Karpas-422 (cell line): Measurements from ENCODE around the gene CTDNEP1. TPM values are rescaled to one million over a fixed set of nuclear protein-coding genes. Genes with fewer than 3 reads are reported as not detected.

Source experiments
- DNase-seq: peaks from one replicate; pipeline ENCODE4 v3.0.0-alpha.2; 2015
- H2AFZ ChIP-seq: fragments of 200-600 bp; sonication (generic); 2 replicates; pipeline ENCODE4 v1.6.1; 2014; ENCODE audit warnings: antibody characterized with exemption, low read length, mixed read lengths
- H3K27ac ChIP-seq: fragments of 200-600 bp; sonication (generic); 2 replicates; pipeline ENCODE4 v1.5.1; 2014; ENCODE audit warnings: mild to moderate bottlenecking, low read length, moderate library complexity
- H3K27me3 ChIP-seq: fragments of 200-600 bp; sonication (generic); 2 replicates; pipeline ENCODE4 v1.6.1; 2014; ENCODE audit warnings: low read length, mixed read lengths
- H3K36me3 ChIP-seq: fragments of 200-600 bp; sonication (generic); 2 replicates; pipeline ENCODE4 v1.6.1; 2014; ENCODE audit warnings: low read length, mixed read lengths; ENCODE audit not compliant: insufficient read depth
- H3K4me1 ChIP-seq: fragments of 200-600 bp; sonication (generic); 2 replicates; pipeline ENCODE4 v1.6.1; 2014; ENCODE audit warnings: mild to moderate bottlenecking, low read length, mixed read lengths
- H3K4me2 ChIP-seq: fragments of 200-600 bp; sonication (generic); 2 replicates; pipeline ENCODE4 v1.6.1; 2014; ENCODE audit warnings: low read length, low read depth, mild to moderate bottlenecking; ENCODE audit not compliant: poor library complexity, severe bottlenecking
- H3K4me3 ChIP-seq: fragments of 200-600 bp; sonication (generic); 2 replicates; pipeline ENCODE4 v1.5.1; 2014; ENCODE audit warnings: mild to moderate bottlenecking, antibody characterized with exemption, low read length, mixed read lengths
- H3K79me2 ChIP-seq: fragments of 200-600 bp; sonication (generic); 2 replicates; pipeline ENCODE4 v1.6.1; 2014; ENCODE audit warnings: mild to moderate bottlenecking, low read length, mixed read lengths
- H3K9ac ChIP-seq: fragments of 200-600 bp; sonication (generic); 2 replicates; pipeline ENCODE4 v1.6.0; 2014; ENCODE audit warnings: low read length
- H3K9me2 ChIP-seq: fragments of 200-600 bp; sonication (generic), shearing (Covaris generic); replicated peaks from 2 replicates; pipeline ENCODE4 v1.6.0; 2014; ENCODE audit warnings: mild to moderate bottlenecking, low read length, moderate library complexity; ENCODE audit not compliant: insufficient read depth
- H3K9me3 ChIP-seq: fragments of 300-700, 200-600 bp; sonication (generic); 2 replicates; pipeline ENCODE4 v1.6.1; 2014; ENCODE audit warnings: low read length, mixed read lengths
- H4K20me1 ChIP-seq: fragments of 200-600 bp; sonication (generic); 2 replicates; pipeline ENCODE4 v1.6.1; 2014; ENCODE audit warnings: mild to moderate bottlenecking, antibody characterized with exemption, low read length, low read depth; ENCODE audit not compliant: insufficient read depth
- total RNA-seq: library from RNA; depleted of rRNA; stranded (reverse); fragments of >200 nt; shearing (Covaris generic); gene quantifications from 2 replicates; pipeline ENCODE4 v1.2.3, GENCODE V29; 2014; ENCODE audit warnings: low replicate concordance

Gene CTDNEP1
- total RNA-seq, 1 experiment from 2014 or later = 52.6 TPM

DNA sequence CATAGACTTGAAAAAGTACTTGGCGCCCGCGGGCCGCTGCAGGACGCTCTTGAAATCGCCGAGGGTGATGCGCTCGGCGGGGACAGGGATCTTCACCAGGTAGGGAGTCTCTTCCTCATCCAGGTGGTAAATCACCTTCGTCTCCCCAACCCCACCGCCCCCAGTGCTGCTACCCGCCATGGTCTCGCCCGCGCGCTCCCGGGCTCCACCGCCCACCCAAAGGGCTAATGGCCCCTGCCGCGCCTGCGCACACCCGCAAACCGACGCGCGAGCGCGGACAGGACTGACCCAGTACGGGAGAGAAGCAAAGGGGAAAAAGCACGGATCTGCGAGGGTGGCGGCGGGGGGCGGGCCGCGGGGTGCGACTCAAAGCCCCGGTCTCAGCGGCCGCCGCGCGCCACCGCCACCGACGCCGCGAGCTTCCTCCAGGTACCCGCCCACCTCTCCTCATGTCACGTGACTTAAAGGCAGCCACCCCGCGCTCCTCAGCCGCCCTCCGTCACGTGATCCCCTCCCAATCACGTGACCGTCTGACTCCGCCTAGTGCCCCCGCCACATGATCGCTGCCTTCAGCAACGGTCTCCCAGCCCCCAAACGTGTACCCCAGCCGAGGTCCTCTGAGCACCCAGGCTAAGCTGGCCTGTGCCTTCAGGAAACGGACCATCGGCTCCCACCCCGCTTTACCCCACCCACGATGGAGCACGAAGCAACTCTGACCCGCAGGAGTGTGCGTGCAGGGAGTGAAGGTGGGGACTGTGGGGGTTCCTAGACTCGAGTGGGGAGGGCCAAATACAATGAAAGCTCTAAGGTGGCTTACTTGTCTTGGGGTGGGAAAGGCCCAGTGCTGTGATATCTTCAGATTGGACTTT is 17.2 kb downstream of the CTDNEP1 start, which contains the start of gene DVL2:
DVL2 (minus strand) TSS at position 435 of the 869 bp plus-strand sequence; CDS start at position 180, 255 bp downstream.
- no peaks in the 10 kb centered on the region for H3K27me3 ChIP-seq
- H3K4me1 ChIP-seq = peaks cover 49% of the 10 kb centered on the region
- peaks cover 17% of the 10 kb centered on the region; the same call in 1 of the 2 replicates for H4K20me1 ChIP-seq
- H2AFZ ChIP-seq = peak within 1 kb of the TSS; percentile 65; the same call in 1 of the 2 replicates
- peak within 1 kb of the TSS; percentile 69 for H3K27ac ChIP-seq
- peak within 1 kb of the TSS; percentile 98 for H3K4me2 ChIP-seq
- peak within 1 kb of the TSS; percentile 99 for H3K4me3 ChIP-seq
- peak; percentile 98 for DNase-seq
- H3K79me2 ChIP-seq = peaks cover 67% of the 10 kb centered on the region
- peak within 1 kb of the TSS; percentile 99 for H3K9ac ChIP-seq
- no peaks in the 10 kb centered on the region for H3K9me3 ChIP-seq
- peaks cover 26% of the 10 kb centered on the region; the same call in 1 of the 2 replicates for H3K36me3 ChIP-seq
- H3K9me2 ChIP-seq = no peaks in the 10 kb centered on the region

DNA sequence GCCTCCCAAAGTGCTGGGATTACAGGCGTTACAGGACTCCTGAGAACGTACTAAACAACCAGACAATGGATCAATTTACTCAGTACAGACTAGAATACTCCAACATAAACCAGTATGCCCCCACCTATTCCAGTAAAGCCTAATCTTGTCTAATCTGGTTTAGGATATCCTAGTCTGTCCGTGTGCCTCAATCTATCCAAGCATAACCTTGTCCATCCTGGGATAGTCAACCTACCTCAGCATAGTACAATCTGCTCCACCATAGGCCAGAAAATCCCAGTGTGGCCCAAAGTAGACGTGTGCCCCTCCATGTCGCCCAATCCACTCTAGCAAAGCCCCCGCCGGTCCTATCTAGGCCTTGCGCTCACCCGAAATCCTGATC is 17.8 kb downstream of the CTDNEP1 start:
- Histone ChIP-seq H3K36me3 (peaks cover 26% of the 10 kb centered on the region; the same call in 1 of the 2 replicates), H3K4me1 (peaks cover 49% of the 10 kb centered on the region), H3K9me2 (no peaks in the 10 kb centered on the region), H3K4me3 (peak overlapping the region; percentile 99), H3K27ac (peak overlapping the region; percentile 69), H3K4me2 (peak overlapping the region; percentile 98), H2AFZ (no peak overlapping the region), H3K9ac (peak overlapping the region; percentile 99), H3K27me3 (no peaks in the 10 kb centered on the region), H3K79me2 (peaks cover 61% of the 10 kb centered on the region), H3K9me3 (no peaks in the 10 kb centered on the region), H4K20me1 (peaks cover 17% of the 10 kb centered on the region; the same call in 1 of the 2 replicates)
- no peak for DNase-seq

DNA sequence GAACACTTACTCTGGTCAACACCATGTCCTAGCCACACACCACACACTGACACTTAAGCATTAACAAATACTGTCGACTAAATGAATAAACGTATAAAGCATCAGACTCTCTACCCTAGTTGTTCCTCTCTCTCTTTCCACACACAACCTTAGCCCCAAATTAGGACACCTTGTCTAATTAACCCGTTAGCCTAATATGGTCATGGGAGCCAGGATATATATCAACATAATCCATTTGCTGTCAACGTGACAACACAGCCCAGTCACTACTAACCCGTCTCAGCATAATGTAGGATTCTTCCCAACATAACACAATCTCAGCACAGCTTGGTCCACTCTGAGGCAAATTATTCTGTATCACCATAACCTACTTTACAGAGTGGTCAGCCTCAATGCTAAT is 19.4 kb downstream of the CTDNEP1 start:
- Histone ChIP-seq H3K36me3 (peaks cover 25% of the 10 kb centered on the region; the same call in 1 of the 2 replicates), H3K27me3 (no peaks in the 10 kb centered on the region), H3K9ac (peak overlapping the region; percentile 18; the same call in 1 of the 2 replicates), H3K4me2 (peak overlapping the region; percentile 98), H3K9me2 (no peaks in the 10 kb centered on the region), H3K4me3 (peak overlapping the region; percentile 99), H2AFZ (no peak overlapping the region), H4K20me1 (peaks cover 12% of the 10 kb centered on the region; the same call in 1 of the 2 replicates), H3K79me2 (peaks cover 54% of the 10 kb centered on the region), H3K27ac (no peak overlapping the region), H3K4me1 (peaks cover 43% of the 10 kb centered on the region), H3K9me3 (no peaks in the 10 kb centered on the region)
- DNase-seq = no peak

DNA sequence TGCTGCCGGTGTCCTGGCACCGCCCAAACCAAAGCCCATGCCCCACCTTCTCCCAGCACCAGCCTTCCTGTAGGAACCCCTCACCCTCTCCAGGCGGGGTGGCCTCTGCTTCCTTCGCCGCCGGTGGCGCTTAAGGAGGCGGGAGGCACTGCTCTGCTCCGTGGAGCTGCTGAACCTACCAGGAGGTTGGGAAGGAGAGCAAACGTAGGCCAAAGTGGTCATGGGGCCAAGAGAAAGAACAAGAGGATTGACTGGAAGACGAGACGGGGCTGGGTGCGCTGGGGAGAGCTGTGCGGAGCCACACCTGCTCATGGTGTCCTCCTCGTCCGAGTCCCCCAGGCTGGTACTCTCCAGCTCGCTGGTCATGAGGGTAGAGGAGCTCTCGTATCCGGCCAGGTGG is 22.0 kb downstream of the CTDNEP1 start:
- peaks cover 5% of the 10 kb centered on the region; the same call in 1 of the 2 replicates for H4K20me1 ChIP-seq
- H3K79me2 ChIP-seq = peaks cover 49% of the 10 kb centered on the region
- H3K4me1 ChIP-seq = peaks cover 17% of the 10 kb centered on the region
- H3K27me3 ChIP-seq = no peaks in the 10 kb centered on the region
- H3K36me3 ChIP-seq = peaks cover 19% of the 10 kb centered on the region
- no peak overlapping the region for H3K27ac ChIP-seq
- H3K9me3 ChIP-seq = no peaks in the 10 kb centered on the region
- H3K4me3 ChIP-seq = no peak overlapping the region
- H3K9me2 ChIP-seq = no peaks in the 10 kb centered on the region
- no peak overlapping the region for H2AFZ ChIP-seq
- no peak overlapping the region for H3K4me2 ChIP-seq
- DNase-seq = no peak
- no peak overlapping the region for H3K9ac ChIP-seq

DNA sequence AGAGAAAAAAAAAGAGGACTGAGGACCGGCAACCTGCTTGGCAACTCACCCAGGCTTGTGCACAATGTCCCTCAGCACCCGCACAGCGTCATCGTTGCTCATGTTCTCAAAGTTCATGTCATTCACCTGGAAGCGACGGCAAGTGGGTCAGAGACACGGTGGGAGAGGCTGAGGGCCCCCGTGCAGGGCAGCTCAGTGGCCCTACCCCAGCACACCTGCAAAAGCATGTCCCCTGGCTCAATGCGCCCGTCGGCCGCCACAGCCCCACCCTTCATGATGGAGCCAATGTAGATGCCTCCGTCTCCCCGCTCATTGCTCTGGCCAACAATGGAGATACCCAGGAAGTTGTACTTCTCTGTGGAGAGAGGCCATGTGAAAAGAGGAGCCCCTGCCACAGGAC is 22.6 kb downstream of the CTDNEP1 start:
- H3K4me1 ChIP-seq = peaks cover 17% of the 10 kb centered on the region
- no peaks in the 10 kb centered on the region for H3K27me3 ChIP-seq
- no peak overlapping the region for H2AFZ ChIP-seq
- H3K79me2 ChIP-seq = peaks cover 46% of the 10 kb centered on the region
- H3K9ac ChIP-seq = no peak overlapping the region
- peaks cover 19% of the 10 kb centered on the region for H3K36me3 ChIP-seq
- DNase-seq = no peak
- H3K9me2 ChIP-seq = no peaks in the 10 kb centered on the region
- H3K4me3 ChIP-seq = no peak overlapping the region
- no peak overlapping the region for H3K4me2 ChIP-seq
- H3K27ac ChIP-seq = no peak overlapping the region
- H4K20me1 ChIP-seq = peaks cover 5% of the 10 kb centered on the region; the same call in 1 of the 2 replicates
- no peaks in the 10 kb centered on the region for H3K9me3 ChIP-seq

DNA sequence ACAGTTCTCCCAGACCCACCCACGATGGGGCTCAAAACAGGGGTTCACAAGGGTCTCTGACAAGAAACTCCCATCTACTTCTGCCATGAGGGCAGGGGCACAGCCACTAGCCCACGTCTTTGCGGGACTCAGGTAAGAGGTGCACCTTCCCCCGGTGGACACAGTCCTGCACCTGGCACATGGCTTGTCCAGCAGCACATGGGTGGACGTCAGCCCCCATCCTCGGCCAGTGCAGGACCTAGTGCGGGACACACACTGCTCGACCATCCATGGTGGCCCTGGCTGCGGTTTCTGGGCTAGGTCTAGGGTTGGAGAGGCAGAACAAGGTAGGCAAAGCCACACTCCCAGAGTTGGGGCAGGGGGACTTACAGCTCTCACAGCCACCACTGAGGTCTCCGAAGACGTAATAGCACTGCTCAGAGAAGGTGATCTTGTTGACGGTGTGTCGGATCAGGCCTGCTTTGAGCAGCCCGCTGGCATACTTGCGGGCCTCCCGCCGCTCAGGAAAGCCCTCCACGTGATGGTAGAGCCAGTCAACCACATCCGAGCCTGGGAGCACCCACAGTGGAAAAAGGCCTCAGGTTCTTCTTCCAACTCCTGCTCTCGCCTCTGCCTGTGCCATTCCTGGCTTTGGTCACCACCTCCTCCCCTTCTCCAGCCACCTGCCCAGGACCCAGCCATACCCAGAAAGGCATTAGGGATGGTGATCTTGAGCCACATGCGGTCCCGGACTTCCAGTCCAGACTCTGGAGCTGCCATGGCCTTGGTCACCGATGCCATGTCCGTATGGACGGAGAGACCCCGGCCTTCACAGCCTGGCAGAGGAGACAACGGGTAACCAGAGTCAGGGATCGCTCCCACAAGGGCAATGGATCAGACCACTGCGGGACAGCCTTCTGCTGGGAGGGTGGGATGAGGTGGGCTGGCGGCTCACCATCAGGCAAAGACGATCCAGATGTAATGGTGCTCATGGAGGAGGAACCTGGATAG is 24.5 kb downstream of the CTDNEP1 start:
- peaks cover 27% of the 10 kb centered on the region for H3K36me3 ChIP-seq
- H3K4me1 ChIP-seq = peaks cover 18% of the 10 kb centered on the region
- H3K9me3 ChIP-seq = no peaks in the 10 kb centered on the region
- H3K79me2 ChIP-seq = peaks cover 27% of the 10 kb centered on the region
- H3K9ac ChIP-seq = no peak overlapping the region
- no peak overlapping the region for H3K4me3 ChIP-seq
- DNase-seq = no peak
- no peaks in the 10 kb centered on the region for H3K9me2 ChIP-seq
- no peak overlapping the region for H2AFZ ChIP-seq
- no peak overlapping the region for H3K4me2 ChIP-seq
- no peaks in the 10 kb centered on the region for H3K27me3 ChIP-seq
- H4K20me1 ChIP-seq = peaks cover 4% of the 10 kb centered on the region; the same call in 1 of the 2 replicates
- H3K27ac ChIP-seq = no peak overlapping the region

DNA sequence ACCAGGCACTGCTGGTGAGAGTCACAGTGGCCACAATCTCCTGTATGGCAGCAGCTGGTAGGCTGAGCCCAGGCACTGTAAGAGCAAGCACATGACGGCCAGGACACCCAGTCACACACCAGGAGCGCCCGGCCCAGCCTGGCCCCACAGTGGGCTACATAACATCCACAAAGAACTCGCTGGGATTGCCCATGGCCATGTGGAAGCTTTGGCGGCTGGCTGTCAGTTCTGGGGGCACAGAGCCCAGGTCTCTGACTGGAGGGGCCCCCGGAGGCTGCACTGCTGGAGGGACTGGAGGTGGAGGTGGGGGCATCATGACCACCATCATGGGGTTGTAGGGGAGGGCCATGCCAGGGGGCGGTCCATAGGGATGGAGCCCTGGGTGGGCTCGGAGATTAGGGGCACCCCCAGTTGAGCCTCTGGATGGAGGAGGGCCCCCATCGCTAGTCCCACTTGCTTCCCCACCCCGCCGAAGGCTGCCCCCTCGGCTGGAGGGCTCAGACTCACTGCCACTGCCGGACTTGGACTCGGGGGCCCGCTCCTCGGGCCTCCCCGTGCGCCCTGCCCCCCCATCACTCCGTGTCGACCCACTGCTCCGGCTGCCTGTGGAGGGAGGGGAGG is 25.7 kb downstream of the CTDNEP1 start:
- H4K20me1 ChIP-seq = peaks cover 7% of the 10 kb centered on the region; the same call in 1 of the 2 replicates
- no peaks in the 10 kb centered on the region for H3K9me3 ChIP-seq
- H3K36me3 ChIP-seq = peaks cover 26% of the 10 kb centered on the region

More for the DNA sequence above, 25.7 kb downstream of the CTDNEP1 start:
- no peaks in the 10 kb centered on the region for H3K9me2 ChIP-seq
- H3K27ac ChIP-seq = no peak overlapping the region
- H3K4me2 ChIP-seq = no peak overlapping the region
- H3K27me3 ChIP-seq = no peaks in the 10 kb centered on the region
- H3K9ac ChIP-seq = no peak overlapping the region
- no peak for DNase-seq
- H2AFZ ChIP-seq = no peak overlapping the region
- H3K4me3 ChIP-seq = no peak overlapping the region
- H3K4me1 ChIP-seq = peaks cover 27% of the 10 kb centered on the region
- H3K79me2 ChIP-seq = peaks cover 15% of the 10 kb centered on the region
